Measurements from ENCODE around the gene KRT3.

KRT3 gene

GRCh38 chr12:52740584-52740983 lies 55.3 kb downstream of the KRT3 start:
- TF ChIP-seq ESRRG (CRISPR knock-in tag; IDR thresholded peaks at IDR 0.05) (no peak), BACH2 (CRISPR knock-in tag; IDR thresholded peaks at IDR 0.05; ENCODE audit: borderline replicate concordance) (no peak), ISL1 (CRISPR knock-in tag; IDR thresholded peaks at IDR 0.05) (no peak), CSRNP3 (CRISPR knock-in tag; IDR thresholded peaks at IDR 0.05) (no peak), TOX (CRISPR knock-in tag; IDR thresholded peaks at IDR 0.05; ENCODE audit: borderline replicate concordance) (no peak), CSDC2 (CRISPR knock-in tag; IDR thresholded peaks at IDR 0.05) (no peak), PPARA (CRISPR knock-in tag; IDR thresholded peaks at IDR 0.05; ENCODE audit: borderline replicate concordance) (no peak), ZC3H10 (CRISPR knock-in tag; IDR thresholded peaks at IDR 0.05) (no peak), PATZ1 (CRISPR knock-in tag; IDR thresholded peaks at IDR 0.05; ENCODE audit: borderline replicate concordance) (no peak), TCF4 (CRISPR knock-in tag; IDR thresholded peaks at IDR 0.05; ENCODE audit: borderline replicate concordance) (no peak)
- TF ChIP-seq, protein P1, sequence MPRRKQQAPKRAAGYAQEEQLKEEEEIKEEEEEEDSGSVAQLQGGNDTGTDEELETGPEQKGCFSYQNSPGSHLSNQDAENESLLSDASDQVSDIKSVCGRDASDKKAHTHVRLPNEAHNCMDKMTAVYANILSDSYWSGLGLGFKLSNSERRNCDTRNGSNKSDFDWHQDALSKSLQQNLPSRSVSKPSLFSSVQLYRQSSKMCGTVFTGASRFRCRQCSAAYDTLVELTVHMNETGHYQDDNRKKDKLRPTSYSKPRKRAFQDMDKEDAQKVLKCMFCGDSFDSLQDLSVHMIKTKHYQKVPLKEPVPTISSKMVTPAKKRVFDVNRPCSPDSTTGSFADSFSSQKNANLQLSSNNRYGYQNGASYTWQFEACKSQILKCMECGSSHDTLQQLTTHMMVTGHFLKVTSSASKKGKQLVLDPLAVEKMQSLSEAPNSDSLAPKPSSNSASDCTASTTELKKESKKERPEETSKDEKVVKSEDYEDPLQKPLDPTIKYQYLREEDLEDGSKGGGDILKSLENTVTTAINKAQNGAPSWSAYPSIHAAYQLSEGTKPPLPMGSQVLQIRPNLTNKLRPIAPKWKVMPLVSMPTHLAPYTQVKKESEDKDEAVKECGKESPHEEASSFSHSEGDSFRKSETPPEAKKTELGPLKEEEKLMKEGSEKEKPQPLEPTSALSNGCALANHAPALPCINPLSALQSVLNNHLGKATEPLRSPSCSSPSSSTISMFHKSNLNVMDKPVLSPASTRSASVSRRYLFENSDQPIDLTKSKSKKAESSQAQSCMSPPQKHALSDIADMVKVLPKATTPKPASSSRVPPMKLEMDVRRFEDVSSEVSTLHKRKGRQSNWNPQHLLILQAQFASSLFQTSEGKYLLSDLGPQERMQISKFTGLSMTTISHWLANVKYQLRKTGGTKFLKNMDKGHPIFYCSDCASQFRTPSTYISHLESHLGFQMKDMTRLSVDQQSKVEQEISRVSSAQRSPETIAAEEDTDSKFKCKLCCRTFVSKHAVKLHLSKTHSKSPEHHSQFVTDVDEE (CRISPR knock-in tag; IDR thresholded peaks at IDR 0.05), result no peak
- TF ChIP-seq, protein P2, sequence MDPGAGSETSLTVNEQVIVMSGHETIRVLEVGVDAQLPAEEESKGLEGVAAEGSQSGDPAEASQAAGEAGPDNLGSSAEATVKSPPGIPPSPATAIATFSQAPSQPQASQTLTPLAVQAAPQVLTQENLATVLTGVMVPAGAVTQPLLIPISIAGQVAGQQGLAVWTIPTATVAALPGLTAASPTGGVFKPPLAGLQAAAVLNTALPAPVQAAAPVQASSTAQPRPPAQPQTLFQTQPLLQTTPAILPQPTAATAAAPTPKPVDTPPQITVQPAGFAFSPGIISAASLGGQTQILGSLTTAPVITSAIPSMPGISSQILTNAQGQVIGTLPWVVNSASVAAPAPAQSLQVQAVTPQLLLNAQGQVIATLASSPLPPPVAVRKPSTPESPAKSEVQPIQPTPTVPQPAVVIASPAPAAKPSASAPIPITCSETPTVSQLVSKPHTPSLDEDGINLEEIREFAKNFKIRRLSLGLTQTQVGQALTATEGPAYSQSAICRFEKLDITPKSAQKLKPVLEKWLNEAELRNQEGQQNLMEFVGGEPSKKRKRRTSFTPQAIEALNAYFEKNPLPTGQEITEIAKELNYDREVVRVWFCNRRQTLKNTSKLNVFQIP (CRISPR knock-in tag; IDR thresholded peaks at IDR 0.05; ENCODE audit: borderline replicate concordance, low read depth), result no peak
- ATAC-seq, result no peak

DNA sequence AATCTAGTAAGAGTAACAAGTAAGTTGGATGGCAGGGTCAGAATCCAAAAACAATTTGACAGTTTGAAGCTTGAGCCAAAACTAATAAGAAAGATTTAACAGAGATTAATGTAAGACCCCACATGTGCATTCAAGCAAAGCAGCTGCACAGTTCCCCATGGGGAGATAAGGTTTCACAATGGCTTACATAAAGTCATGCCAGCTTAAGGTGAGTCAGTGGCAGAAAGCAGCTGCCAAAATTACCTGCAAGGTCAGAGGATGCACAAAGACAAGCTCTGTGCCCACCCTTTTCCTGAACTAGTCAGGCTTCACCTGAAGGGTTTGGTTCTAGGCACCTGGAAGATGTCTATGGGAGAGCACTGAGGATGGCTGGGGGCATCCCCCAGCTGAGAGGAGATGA lies 56.0 kb downstream of the KRT3 start:
- no peak for ATAC-seq
- no peak for TF ChIP-seq ZNF8 (CRISPR knock-in tag; IDR thresholded peaks at IDR 0.05)
- no peak for TF ChIP-seq TCF4 (CRISPR knock-in tag; IDR thresholded peaks at IDR 0.05; ENCODE audit: borderline replicate concordance)
- no peak for TF ChIP-seq CREB5 (CRISPR knock-in tag; IDR thresholded peaks at IDR 0.05; ENCODE audit: low read depth)
- TF ChIP-seq CSRNP3 (CRISPR knock-in tag; IDR thresholded peaks at IDR 0.05), result no peak
- no peak for TF ChIP-seq PATZ1 (CRISPR knock-in tag; IDR thresholded peaks at IDR 0.05; ENCODE audit: borderline replicate concordance)
- TF ChIP-seq, protein P2 (CRISPR knock-in tag; IDR thresholded peaks at IDR 0.05; ENCODE audit: borderline replicate concordance, low read depth), result no peak
- no peak for TF ChIP-seq ZNF565 (CRISPR knock-in tag; conservative IDR thresholded peaks at IDR 0.05; ENCODE audit: low read depth)
- TF ChIP-seq ZFP30 (CRISPR knock-in tag; IDR thresholded peaks at IDR 0.05), result no peak
- no peak for TF ChIP-seq GLIS3 (CRISPR knock-in tag; IDR thresholded peaks at IDR 0.05)
- TF ChIP-seq ZNF70 (CRISPR knock-in tag; IDR thresholded peaks at IDR 0.05), result no peak
- TF ChIP-seq ARNTL (CRISPR knock-in tag; IDR thresholded peaks at IDR 0.05; ENCODE audit: borderline replicate concordance, low read depth), result no peak
- no peak for TF ChIP-seq TOX (CRISPR knock-in tag; IDR thresholded peaks at IDR 0.05; ENCODE audit: borderline replicate concordance)
- no peak for TF ChIP-seq RARB (CRISPR knock-in tag; IDR thresholded peaks at IDR 0.05)
- TF ChIP-seq SNAI2 (CRISPR knock-in tag; IDR thresholded peaks at IDR 0.05), result no peak
- TF ChIP-seq ZFP3 (CRISPR knock-in tag; IDR thresholded peaks at IDR 0.05), result no peak
- TF ChIP-seq BACH2 (CRISPR knock-in tag; IDR thresholded peaks at IDR 0.05; ENCODE audit: borderline replicate concordance), result no peak
- TF ChIP-seq PPARA (CRISPR knock-in tag; IDR thresholded peaks at IDR 0.05; ENCODE audit: borderline replicate concordance), result no peak
- TF ChIP-seq ISL1 (CRISPR knock-in tag; IDR thresholded peaks at IDR 0.05), result no peak

Data from SK-N-SH treated with all-trans-retinoic acid at 6 μM for 48 hours (cell line).